Measurements from ENCODE around the gene TTLL1.

TTLL1 gene

DNA sequence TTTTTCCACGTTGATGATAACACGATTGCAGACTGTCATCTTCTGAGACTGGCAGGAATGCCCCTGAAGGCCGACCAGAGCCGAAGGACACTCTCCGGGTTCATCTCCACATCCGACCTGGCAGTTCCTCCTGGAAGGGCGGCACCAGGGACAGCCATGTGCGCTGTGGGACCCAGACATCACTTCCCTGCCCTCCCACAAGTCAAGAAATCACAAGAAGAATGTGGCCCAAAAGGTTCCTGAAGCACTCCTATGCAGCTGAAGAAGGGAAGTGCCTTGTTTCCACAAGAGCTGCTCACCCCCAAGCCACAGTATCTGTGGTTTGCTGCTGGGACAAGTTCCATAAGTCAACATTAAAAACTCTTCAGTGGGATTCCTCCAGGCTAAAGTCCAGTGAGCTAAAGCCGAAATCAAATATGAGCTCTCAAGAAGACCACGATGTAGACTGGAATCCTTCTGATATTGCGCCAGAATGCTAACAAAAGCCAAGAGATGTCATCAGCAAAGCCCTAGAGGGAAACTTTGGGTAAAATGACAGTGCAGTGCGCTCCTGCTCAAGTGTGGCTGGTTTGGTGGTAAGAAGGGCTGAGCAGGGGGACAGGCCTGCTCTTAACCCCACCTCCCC lies 95.4 kb downstream of the TTLL1 start:
- DNase-seq (ENCODE audit: low read depth): no peak

DNA sequence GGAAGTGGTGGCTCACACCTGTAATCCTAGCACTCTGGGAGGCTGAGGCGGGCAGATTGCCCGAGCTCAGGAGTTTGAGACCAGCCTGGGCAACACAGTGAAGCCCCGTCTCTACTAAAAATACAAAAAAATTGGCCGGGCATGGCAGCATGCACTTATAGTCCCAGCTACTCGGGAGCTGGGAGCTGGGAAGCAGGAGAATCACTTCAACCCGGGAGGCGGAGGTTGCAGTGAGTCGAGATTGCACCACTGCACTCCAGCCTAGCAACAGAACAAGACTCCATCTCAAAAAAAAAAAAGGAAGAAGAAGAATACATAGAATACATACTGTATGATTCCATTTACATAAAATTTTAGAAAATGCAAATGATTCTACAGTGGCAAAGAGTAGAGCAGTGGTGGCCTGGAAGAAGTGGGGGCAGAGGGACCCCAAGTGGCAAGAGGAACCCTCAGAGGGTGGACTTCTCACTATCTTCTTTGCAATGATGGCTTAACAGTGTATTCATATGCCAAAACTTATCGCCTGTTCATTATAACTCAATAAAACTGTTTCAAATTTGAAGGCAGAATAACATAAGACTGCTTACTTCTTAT lies 96.2 kb downstream of the TTLL1 start:
- DNase-seq (ENCODE audit: low read depth): no peak

DNA sequence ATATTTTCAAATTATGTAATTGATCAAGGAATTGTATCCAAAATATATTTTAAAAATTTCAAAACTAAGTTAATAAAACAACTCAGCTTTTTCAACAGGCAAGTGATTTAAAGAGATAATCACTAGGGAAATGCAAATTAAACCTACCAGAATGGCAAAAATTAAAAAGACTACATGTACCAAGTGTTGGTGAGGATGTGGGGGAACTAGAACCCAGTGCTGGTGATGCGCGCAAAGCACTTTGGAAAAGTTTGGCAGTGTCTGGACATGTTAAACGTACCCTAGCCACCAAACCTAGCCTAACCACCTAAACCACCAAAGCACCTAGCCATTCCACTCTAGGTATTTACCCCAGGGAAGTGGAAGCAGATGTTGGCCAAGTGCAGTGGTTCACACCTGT lies 97.1 kb downstream of the TTLL1 start:
- no peak for DNase-seq (ENCODE audit: low read depth)

DNA sequence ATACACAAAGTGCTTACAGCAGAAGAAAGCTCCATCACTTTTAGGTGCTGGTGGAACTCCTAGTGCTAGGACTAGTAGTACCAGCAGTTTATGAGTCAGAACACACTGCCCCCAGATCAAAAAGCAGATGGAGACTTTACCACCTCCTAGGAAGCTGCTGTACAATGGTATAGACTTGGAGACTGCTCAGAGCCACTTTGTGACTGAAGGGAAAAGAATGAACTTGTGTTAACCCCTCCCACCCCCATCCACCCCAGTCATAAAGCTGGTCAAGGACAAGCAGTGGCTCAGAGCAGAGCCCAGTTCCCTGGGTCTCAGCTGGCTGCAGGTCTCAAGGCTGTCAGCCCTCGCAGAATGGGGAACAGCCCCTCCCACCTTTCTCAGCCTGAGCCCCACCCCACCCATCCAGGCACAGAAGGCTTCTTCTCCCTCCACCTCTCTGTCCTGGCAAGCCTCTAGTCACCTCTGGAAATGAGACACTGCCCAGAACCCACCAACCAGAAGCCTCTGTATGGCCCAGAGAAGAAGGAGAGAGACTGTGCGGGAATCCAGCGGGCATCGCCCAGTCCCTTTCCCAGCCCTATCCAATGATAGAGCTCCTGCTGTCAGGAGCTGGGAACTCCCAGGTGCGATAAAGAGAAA lies 98.1 kb downstream of the TTLL1 start:
- no peak for DNase-seq (ENCODE audit: low read depth)

DNA sequence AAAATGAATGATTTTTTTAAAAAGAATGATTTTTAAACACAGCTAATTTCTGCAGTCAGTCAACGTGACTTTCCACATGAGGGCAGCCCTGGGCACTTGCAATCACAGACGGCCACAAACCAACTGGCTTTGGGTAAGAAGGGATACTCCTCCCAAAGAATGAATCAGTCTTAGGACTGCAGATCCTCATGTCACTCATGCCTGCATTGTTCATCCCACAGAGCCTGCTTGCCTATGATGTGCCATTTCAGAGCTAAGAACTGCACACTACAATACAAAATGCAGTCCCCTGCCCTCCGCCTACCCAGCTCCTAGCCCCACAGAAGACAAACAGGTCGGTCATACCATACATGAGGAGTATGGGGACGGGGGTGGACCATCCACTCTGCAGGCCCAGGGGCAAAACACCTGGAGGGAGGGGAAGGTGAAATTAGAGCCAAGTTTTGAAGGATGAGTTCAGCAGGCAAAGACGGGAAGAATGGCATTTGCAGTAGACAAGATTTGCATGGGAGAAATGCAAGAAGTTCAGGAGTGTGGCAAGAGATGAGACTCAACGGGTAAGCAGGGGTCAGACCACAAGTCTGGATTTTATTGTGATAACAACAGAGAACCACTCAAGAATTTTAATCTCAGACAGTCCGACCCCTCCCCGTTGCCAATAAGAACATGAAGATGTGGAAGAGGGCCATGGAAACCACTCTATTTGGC lies 98.9 kb downstream of the TTLL1 start:
- no peak for DNase-seq (ENCODE audit: low read depth)
